WTC11 (cell line): Measurements from ENCODE around the gene MRTFB. TPM values are rescaled to one million over a fixed set of nuclear protein-coding genes. Genes with fewer than 3 reads are reported as not detected.

Source experiments
- ATAC-seq: fragments of 200-7000 bp; cut with Tn5 transposase; 2 replicates; pipeline ENCODE4 v1.10.0; 2021; ENCODE audit warnings: mild to moderate bottlenecking, moderate library complexity
- CTCF ChIA-PET: fragments of 300-600 bp; sonication (Branson Sonifier 250); formaldehyde crosslinking; loops from one replicate; lab custom pipeline; 2021; ENCODE audit warnings: antibody characterized with exemption; lab: Charles Lee
- POLR2A ChIA-PET: fragments of 350-600 bp; sonication (Branson Sonifier 250); formaldehyde crosslinking; loops from one replicate; lab custom pipeline; 2021; ENCODE audit warnings: antibody characterized with exemption; lab: Charles Lee
- DNase-seq: peaks from one replicate; pipeline ENCODE4 v3.0.0; 2021; ENCODE audit warnings: low spot score
- H3K27ac Mint-ChIP-seq: 2 replicates; pipeline ENCODE4 v1.8.0; 2021; ENCODE audit warnings: mixed read lengths
- H3K27me3 Mint-ChIP-seq: 2 replicates; pipeline ENCODE4 v1.8.0; 2021; ENCODE audit warnings: low read depth, mild to moderate bottlenecking, moderate library complexity, mixed read lengths
- H3K36me3 Mint-ChIP-seq: 2 replicates; pipeline ENCODE4 v1.8.0; 2021; ENCODE audit warnings: mixed read lengths
- H3K4me1 Mint-ChIP-seq: 2 replicates; pipeline ENCODE4 v1.8.0; 2022; ENCODE audit warnings: mixed read lengths
- H3K4me3 Mint-ChIP-seq: 2 replicates; pipeline ENCODE4 v1.8.0; 2021; ENCODE audit warnings: mild to moderate bottlenecking, moderate library complexity, mixed read lengths
- H3K9me3 Mint-ChIP-seq: 2 replicates; pipeline ENCODE4 v1.8.0; 2021; ENCODE audit warnings: mixed read lengths
- KAT7 ChIP-seq: sonication (generic); formaldehyde crosslinking; IDR thresholded peaks from 2 replicates; pipeline ENCODE4 v1.8.1; 2023; ENCODE audit warnings: missing genetic modification reagents, mild to moderate bottlenecking, borderline replicate concordance
- MXD4 ChIP-seq: fragments of 250-450 bp; sonication (Bioruptor Pico); IDR thresholded peaks from 2 replicates; pipeline ENCODE4 v1.8.0; 2021; ENCODE audit warnings: mild to moderate bottlenecking, moderate library complexity, borderline replicate concordance
- OVOL2 ChIP-seq: fragments of 250-450 bp; sonication (Bioruptor Pico); IDR thresholded peaks from 2 replicates; pipeline ENCODE4 v1.9.0; 2021; ENCODE audit warnings: mild to moderate bottlenecking, borderline replicate concordance
- RELA ChIP-seq: sonication (generic); formaldehyde crosslinking; IDR thresholded peaks from 2 replicates; pipeline ENCODE4 v1.8.1; 2022; ENCODE audit warnings: missing genetic modification reagents, mild to moderate bottlenecking, borderline replicate concordance
- SMAD3 ChIP-seq: sonication (generic); formaldehyde crosslinking; IDR thresholded peaks from 2 replicates; pipeline ENCODE4 v1.8.0; 2022; ENCODE audit warnings: missing genetic modification reagents, mild to moderate bottlenecking, borderline replicate concordance
- TCF7 ChIP-seq: sonication (generic); formaldehyde crosslinking; IDR thresholded peaks from 2 replicates; pipeline ENCODE4 v1.8.0; 2022; ENCODE audit warnings: mild to moderate bottlenecking, low read depth, missing genetic modification reagents, moderate library complexity
- TP53 ChIP-seq: sonication (generic); formaldehyde crosslinking; IDR thresholded peaks from 2 replicates; pipeline ENCODE4 v1.8.1; 2023; ENCODE audit warnings: mild to moderate bottlenecking, missing genetic modification reagents
- ZNF232 ChIP-seq: sonication (generic); formaldehyde crosslinking; IDR thresholded peaks from 2 replicates; pipeline ENCODE4 v1.8.0; 2022; ENCODE audit warnings: mild to moderate bottlenecking, missing genetic modification reagents
- ZNF317 ChIP-seq: sonication (generic); formaldehyde crosslinking; IDR thresholded peaks from 2 replicates; pipeline ENCODE4 v1.8.1; 2023; ENCODE audit warnings: low read depth, mild to moderate bottlenecking, moderate library complexity, missing genetic modification reagents, borderline replicate concordance
- total RNA-seq: library from RNA; stranded (reverse); gene quantifications from 3 replicates; pipeline ENCODE4 v1.2.3, GENCODE V29; 2021
- TF ChIP-seq, protein P1 (sequence below): sonication (generic); formaldehyde crosslinking; IDR thresholded peaks from 2 replicates; pipeline ENCODE4 v1.8.1; 2023; ENCODE audit warnings: mild to moderate bottlenecking, missing genetic modification reagents, borderline replicate concordance
- TF ChIP-seq, protein P2 (sequence below): sonication (generic); formaldehyde crosslinking; IDR thresholded peaks from 2 replicates; pipeline ENCODE4 v1.8.1; 2022; ENCODE audit warnings: low read depth, missing genetic modification reagents, borderline replicate concordance
- TF ChIP-seq, protein P3 (sequence below): sonication (generic); formaldehyde crosslinking; IDR thresholded peaks from 2 replicates; pipeline ENCODE4 v1.8.0; 2022; ENCODE audit warnings: mild to moderate bottlenecking, missing genetic modification reagents
- TF ChIP-seq, protein P4 (sequence below): sonication (generic); formaldehyde crosslinking; conservative IDR thresholded peaks from 2 replicates; pipeline ENCODE4 v1.8.1; 2022; ENCODE audit warnings: mild to moderate bottlenecking, missing genetic modification reagents
- TF ChIP-seq, protein P5 (sequence below): sonication (generic); formaldehyde crosslinking; IDR thresholded peaks from 2 replicates; pipeline ENCODE4 v1.8.0; 2023; ENCODE audit warnings: missing genetic modification reagents
- TF ChIP-seq, protein P6 (sequence below): sonication (generic); formaldehyde crosslinking; IDR thresholded peaks from 2 replicates; pipeline ENCODE4 v1.8.1; 2023; ENCODE audit warnings: mild to moderate bottlenecking, missing genetic modification reagents
- TF ChIP-seq, protein P7 (sequence below): sonication (generic); formaldehyde crosslinking; IDR thresholded peaks from 2 replicates; pipeline ENCODE4 v1.8.1; 2023; ENCODE audit warnings: mild to moderate bottlenecking, missing genetic modification reagents, moderate library complexity
- TF ChIP-seq, protein P8 (sequence below): sonication (generic); formaldehyde crosslinking; IDR thresholded peaks from 2 replicates; pipeline ENCODE4 v1.8.0; 2023; ENCODE audit warnings: mild to moderate bottlenecking, missing genetic modification reagents
- TF ChIP-seq, protein P9 (sequence below): sonication (generic); formaldehyde crosslinking; IDR thresholded peaks from 2 replicates; pipeline ENCODE4 v1.8.1; 2022; ENCODE audit warnings: mild to moderate bottlenecking, moderate library complexity, missing genetic modification reagents

Gene MRTFB
- total RNA-seq, 1 experiment from 2014 or later = 30.8 TPM

DNA sequence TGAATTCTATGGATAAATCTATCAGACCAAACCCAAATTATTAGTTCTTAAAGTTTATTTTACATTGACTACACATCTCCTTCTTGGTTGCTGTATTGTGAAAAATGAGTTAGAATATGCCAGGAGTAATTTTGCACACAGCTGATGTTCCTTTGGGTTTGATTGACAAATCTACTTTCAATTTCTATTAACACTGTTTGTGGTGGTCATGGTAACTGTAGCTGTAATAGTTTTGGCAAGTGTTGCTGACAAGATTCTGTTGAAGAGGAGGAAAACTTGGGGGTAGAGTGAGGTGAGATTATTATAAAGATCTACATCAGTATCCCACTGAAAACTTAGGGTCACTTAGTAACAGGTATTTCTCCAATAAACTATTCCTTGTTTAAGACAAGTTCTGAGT lies 30.3 kb downstream of the MRTFB start (continued):
- TF ChIP-seq, protein P1, sequence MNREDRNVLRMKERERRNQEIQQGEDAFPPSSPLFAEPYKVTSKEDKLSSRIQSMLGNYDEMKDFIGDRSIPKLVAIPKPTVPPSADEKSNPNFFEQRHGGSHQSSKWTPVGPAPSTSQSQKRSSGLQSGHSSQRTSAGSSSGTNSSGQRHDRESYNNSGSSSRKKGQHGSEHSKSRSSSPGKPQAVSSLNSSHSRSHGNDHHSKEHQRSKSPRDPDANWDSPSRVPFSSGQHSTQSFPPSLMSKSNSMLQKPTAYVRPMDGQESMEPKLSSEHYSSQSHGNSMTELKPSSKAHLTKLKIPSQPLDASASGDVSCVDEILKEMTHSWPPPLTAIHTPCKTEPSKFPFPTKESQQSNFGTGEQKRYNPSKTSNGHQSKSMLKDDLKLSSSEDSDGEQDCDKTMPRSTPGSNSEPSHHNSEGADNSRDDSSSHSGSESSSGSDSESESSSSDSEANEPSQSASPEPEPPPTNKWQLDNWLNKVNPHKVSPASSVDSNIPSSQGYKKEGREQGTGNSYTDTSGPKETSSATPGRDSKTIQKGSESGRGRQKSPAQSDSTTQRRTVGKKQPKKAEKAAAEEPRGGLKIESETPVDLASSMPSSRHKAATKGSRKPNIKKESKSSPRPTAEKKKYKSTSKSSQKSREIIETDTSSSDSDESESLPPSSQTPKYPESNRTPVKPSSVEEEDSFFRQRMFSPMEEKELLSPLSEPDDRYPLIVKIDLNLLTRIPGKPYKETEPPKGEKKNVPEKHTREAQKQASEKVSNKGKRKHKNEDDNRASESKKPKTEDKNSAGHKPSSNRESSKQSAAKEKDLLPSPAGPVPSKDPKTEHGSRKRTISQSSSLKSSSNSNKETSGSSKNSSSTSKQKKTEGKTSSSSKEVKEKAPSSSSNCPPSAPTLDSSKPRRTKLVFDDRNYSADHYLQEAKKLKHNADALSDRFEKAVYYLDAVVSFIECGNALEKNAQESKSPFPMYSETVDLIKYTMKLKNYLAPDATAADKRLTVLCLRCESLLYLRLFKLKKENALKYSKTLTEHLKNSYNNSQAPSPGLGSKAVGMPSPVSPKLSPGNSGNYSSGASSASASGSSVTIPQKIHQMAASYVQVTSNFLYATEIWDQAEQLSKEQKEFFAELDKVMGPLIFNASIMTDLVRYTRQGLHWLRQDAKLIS (CRISPR knock-in tag) = no peak

DNA sequence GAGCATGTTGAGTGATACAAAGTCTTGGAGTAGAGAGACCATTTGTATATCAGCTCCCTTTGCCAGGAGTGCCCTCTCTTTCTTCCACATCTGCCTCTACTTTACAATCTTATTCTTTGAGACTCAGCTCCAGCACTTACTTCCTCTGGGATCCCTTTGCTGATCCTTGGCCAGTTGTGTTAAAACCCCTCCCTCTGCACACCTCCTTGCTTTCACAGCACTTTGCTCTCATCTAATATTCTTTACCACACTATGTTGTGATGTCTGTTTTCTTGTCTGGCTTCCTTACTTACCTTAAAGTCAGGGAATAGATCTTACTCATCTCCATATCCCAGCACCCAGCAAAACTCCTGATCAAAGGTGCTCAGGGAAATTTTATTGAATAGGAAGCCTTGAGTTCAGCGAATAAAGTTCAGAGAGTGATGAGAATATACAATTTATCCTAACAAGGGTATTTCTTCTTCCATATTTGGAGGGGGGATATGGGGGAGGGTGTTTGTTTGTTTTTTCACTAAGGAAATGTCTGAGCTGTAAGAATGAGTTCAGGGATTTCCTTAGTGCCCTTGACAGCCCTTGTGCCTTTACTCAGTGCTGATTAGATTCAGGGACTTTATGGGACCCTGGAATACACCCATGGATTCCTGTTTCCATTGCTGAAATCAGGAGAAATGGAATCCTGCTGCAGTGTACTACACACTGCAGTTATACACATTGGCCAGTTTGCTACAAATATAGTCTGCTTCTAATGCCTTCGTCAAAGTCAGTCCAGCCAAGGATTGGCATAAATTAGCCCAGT lies 32.0 kb downstream of the MRTFB start:
- ChIA-PET CTCF (interaction anchor here (1.5 kb wide), 1 partner anchor 167 kb away, joined by 5 read pairs; no protein-coding TSS in a partner anchor), POLR2A (no interaction called here)
- Mint-ChIP-seq H3K4me1 (peaks cover 32% of the 10 kb centered on the region), H3K4me3 (no peak overlapping the region), H3K9me3 (no peaks in the 10 kb centered on the region), H3K27me3 (no peaks in the 10 kb centered on the region), H3K36me3 (no peaks in the 10 kb centered on the region), H3K27ac (peak overlapping the region; percentile 18; the same call in 1 of the 2 replicates)
- ATAC-seq (no peak), DNase-seq (no peak)
- TF ChIP-seq, protein P2, sequence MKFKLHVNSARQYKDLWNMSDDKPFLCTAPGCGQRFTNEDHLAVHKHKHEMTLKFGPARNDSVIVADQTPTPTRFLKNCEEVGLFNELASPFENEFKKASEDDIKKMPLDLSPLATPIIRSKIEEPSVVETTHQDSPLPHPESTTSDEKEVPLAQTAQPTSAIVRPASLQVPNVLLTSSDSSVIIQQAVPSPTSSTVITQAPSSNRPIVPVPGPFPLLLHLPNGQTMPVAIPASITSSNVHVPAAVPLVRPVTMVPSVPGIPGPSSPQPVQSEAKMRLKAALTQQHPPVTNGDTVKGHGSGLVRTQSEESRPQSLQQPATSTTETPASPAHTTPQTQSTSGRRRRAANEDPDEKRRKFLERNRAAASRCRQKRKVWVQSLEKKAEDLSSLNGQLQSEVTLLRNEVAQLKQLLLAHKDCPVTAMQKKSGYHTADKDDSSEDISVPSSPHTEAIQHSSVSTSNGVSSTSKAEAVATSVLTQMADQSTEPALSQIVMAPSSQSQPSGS = no peak
- TF ChIP-seq RELA = no peak
- TF ChIP-seq TCF7 (CRISPR knock-in tag) = no peak
- no peak for TF ChIP-seq KAT7 (CRISPR knock-in tag)
- TF ChIP-seq SMAD3 = no peak
- TF ChIP-seq, protein P3, sequence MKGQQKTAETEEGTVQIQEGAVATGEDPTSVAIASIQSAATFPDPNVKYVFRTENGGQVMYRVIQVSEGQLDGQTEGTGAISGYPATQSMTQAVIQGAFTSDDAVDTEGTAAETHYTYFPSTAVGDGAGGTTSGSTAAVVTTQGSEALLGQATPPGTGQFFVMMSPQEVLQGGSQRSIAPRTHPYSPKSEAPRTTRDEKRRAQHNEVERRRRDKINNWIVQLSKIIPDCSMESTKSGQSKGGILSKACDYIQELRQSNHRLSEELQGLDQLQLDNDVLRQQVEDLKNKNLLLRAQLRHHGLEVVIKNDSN (CRISPR knock-in tag) = no peak
- TF ChIP-seq, protein P4, sequence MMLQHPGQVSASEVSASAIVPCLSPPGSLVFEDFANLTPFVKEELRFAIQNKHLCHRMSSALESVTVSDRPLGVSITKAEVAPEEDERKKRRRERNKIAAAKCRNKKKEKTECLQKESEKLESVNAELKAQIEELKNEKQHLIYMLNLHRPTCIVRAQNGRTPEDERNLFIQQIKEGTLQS = no peak
- TF ChIP-seq, protein P5, sequence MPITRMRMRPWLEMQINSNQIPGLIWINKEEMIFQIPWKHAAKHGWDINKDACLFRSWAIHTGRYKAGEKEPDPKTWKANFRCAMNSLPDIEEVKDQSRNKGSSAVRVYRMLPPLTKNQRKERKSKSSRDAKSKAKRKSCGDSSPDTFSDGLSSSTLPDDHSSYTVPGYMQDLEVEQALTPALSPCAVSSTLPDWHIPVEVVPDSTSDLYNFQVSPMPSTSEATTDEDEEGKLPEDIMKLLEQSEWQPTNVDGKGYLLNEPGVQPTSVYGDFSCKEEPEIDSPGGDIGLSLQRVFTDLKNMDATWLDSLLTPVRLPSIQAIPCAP (CRISPR knock-in tag) = no peak
- no peak for TF ChIP-seq OVOL2 (CRISPR knock-in tag)
- TF ChIP-seq, protein P6, sequence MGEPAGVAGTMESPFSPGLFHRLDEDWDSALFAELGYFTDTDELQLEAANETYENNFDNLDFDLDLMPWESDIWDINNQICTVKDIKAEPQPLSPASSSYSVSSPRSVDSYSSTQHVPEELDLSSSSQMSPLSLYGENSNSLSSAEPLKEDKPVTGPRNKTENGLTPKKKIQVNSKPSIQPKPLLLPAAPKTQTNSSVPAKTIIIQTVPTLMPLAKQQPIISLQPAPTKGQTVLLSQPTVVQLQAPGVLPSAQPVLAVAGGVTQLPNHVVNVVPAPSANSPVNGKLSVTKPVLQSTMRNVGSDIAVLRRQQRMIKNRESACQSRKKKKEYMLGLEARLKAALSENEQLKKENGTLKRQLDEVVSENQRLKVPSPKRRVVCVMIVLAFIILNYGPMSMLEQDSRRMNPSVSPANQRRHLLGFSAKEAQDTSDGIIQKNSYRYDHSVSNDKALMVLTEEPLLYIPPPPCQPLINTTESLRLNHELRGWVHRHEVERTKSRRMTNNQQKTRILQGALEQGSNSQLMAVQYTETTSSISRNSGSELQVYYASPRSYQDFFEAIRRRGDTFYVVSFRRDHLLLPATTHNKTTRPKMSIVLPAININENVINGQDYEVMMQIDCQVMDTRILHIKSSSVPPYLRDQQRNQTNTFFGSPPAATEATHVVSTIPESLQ (CRISPR knock-in tag) = no peak

DNA sequence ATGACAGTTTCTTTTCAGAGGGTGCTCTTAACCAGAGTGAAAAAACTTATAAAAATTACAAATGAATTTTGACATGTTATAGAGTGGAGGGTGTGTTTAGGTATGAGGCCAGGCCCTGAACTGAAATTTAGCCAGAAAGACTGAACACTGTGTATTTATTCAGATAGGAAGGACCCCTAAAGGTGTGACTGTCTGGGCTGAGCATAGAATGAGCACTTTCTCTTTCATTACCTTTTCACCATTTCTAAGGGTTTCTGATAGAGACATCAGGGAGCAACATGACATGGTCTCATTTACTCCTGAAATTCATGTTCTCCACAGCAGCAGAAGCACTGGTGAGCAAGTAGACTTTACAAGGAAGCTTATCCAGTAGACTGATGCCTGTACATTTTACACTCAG lies 32.9 kb downstream of the MRTFB start:
- Mint-ChIP-seq H3K4me1 (peaks cover 29% of the 10 kb centered on the region), H3K27me3 (no peaks in the 10 kb centered on the region), H3K27ac (no peak overlapping the region), H3K36me3 (no peaks in the 10 kb centered on the region), H3K4me3 (no peak overlapping the region), H3K9me3 (no peaks in the 10 kb centered on the region)
- ChIA-PET POLR2A (no interaction called here), CTCF (interaction anchor here (0.7 kb wide), 1 partner anchor 181 kb away, joined by 3 read pairs; no protein-coding TSS in a partner anchor)
- ATAC-seq (no peak), DNase-seq (no peak)
- TF ChIP-seq SMAD3 = no peak
- TF ChIP-seq, protein P7, sequence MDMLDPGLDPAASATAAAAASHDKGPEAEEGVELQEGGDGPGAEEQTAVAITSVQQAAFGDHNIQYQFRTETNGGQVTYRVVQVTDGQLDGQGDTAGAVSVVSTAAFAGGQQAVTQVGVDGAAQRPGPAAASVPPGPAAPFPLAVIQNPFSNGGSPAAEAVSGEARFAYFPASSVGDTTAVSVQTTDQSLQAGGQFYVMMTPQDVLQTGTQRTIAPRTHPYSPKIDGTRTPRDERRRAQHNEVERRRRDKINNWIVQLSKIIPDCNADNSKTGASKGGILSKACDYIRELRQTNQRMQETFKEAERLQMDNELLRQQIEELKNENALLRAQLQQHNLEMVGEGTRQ (CRISPR knock-in tag) = no peak
- TF ChIP-seq TP53 = no peak
- TF ChIP-seq, protein P8, sequence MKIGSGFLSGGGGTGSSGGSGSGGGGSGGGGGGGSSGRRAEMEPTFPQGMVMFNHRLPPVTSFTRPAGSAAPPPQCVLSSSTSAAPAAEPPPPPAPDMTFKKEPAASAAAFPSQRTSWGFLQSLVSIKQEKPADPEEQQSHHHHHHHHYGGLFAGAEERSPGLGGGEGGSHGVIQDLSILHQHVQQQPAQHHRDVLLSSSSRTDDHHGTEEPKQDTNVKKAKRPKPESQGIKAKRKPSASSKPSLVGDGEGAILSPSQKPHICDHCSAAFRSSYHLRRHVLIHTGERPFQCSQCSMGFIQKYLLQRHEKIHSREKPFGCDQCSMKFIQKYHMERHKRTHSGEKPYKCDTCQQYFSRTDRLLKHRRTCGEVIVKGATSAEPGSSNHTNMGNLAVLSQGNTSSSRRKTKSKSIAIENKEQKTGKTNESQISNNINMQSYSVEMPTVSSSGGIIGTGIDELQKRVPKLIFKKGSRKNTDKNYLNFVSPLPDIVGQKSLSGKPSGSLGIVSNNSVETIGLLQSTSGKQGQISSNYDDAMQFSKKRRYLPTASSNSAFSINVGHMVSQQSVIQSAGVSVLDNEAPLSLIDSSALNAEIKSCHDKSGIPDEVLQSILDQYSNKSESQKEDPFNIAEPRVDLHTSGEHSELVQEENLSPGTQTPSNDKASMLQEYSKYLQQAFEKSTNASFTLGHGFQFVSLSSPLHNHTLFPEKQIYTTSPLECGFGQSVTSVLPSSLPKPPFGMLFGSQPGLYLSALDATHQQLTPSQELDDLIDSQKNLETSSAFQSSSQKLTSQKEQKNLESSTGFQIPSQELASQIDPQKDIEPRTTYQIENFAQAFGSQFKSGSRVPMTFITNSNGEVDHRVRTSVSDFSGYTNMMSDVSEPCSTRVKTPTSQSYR (CRISPR knock-in tag) = no peak
- no peak for TF ChIP-seq ZNF232 (CRISPR knock-in tag)
- TF ChIP-seq, protein P9, sequence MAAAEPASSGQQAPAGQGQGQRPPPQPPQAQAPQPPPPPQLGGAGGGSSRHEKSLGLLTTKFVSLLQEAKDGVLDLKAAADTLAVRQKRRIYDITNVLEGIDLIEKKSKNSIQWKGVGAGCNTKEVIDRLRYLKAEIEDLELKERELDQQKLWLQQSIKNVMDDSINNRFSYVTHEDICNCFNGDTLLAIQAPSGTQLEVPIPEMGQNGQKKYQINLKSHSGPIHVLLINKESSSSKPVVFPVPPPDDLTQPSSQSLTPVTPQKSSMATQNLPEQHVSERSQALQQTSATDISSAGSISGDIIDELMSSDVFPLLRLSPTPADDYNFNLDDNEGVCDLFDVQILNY (CRISPR knock-in tag) = no peak
- no peak for TF ChIP-seq ZNF317 (CRISPR knock-in tag)
- no peak for TF ChIP-seq MXD4 (CRISPR knock-in tag)
